ENCODE data around the gene MECR.

DNA sequence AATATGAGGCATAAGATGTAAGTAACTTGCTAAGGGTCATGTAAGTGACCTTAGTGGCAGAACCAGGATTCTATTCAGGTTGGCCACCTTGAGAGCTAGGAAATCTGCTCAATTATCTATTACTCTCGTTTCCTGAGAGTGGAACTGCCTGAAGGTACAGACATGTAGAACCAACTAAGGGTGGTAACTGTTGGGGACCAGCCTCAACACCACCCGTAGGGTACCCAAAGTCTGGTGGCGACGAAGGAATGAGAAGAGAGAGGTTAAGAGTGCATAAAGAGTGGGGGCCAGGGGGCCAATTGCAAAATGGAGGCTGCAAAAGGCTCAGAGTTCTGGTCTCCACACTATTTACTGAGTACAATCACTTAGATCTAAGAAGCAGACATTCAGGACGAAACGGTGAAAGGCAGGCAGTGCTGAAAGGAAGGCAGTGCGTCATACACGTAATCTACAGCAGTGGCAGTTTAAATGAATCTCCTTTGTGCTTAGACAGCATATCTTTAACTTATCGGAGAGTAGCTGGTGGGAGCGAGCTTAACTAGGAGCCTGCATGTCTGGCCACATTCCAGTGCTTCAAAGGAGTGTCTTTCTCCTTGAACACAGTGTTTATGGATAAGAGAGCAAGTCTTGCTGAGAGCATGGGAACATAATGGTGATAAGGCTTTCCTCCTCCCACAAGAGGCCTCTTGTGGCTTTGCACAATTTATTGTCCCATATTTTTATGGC, 74.0 kb downstream of the MECR start:
- no peak for TF ChIP-seq EZH2 (IDR thresholded peaks at IDR 0.05; ENCODE audit: low read length)
- TF ChIP-seq, protein P1, sequence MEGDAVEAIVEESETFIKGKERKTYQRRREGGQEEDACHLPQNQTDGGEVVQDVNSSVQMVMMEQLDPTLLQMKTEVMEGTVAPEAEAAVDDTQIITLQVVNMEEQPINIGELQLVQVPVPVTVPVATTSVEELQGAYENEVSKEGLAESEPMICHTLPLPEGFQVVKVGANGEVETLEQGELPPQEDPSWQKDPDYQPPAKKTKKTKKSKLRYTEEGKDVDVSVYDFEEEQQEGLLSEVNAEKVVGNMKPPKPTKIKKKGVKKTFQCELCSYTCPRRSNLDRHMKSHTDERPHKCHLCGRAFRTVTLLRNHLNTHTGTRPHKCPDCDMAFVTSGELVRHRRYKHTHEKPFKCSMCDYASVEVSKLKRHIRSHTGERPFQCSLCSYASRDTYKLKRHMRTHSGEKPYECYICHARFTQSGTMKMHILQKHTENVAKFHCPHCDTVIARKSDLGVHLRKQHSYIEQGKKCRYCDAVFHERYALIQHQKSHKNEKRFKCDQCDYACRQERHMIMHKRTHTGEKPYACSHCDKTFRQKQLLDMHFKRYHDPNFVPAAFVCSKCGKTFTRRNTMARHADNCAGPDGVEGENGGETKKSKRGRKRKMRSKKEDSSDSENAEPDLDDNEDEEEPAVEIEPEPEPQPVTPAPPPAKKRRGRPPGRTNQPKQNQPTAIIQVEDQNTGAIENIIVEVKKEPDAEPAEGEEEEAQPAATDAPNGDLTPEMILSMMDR (optimal IDR thresholded peaks at IDR 0.05 in 1 of 3, IDR thresholded peaks at IDR 0.05 in 1 of 3, conservative IDR thresholded peaks at IDR 0.05 in 1 of 3; ENCODE audit: extremely low read depth in 1 of 3, insufficient read depth in 2 of 3, low read length in 3 of 3): no peak

Measured in keratinocyte (primary cell).